SH-SY5Y (cell line): Measurements from ENCODE around the gene MED19.

Experiments
- GATA2 ChIP-seq: IDR thresholded peaks from 2 replicates; pipeline ENCODE4 v1.6.1; 2011; ENCODE audit warnings: mild to moderate bottlenecking, low read depth, low read length
- GATA3 ChIP-seq: IDR thresholded peaks from 2 replicates; pipeline ENCODE4 v1.6.1; 2011; ENCODE audit warnings: low read depth, mild to moderate bottlenecking, low read length, moderate library complexity

GRCh38 chr11:57659669-57660068, 52.3 kb downstream of the MED19 start:
- TF ChIP-seq GATA2 (no peak), GATA3 (no peak)
